Stimulated activated naive CD8-positive, alpha-beta T cell treated with anti-CD3 and anti-CD28 coated beads, Interleukin-15, Interleukin-2, amounts not matched to agents 100 ng/mL and 50 ng/mL, for 24 hours (primary cell): ENCODE measurements around the gene RELL2.

Experiments used
- H3K27ac Mint-ChIP-seq: one replicate; pipeline ENCODE4 v1.8.0; 2021; ENCODE audit warnings: mild to moderate bottlenecking, mixed read lengths
- H3K27me3 Mint-ChIP-seq: one replicate; pipeline ENCODE4 v1.8.0; 2021; ENCODE audit warnings: mixed read lengths
- H3K36me3 Mint-ChIP-seq: one replicate; pipeline ENCODE4 v1.8.0; 2021; ENCODE audit warnings: low read depth, mixed read lengths
- H3K4me1 Mint-ChIP-seq: one replicate; pipeline ENCODE4 v1.8.0; 2021; ENCODE audit warnings: low read depth, mixed read lengths
- H3K4me3 Mint-ChIP-seq: one replicate; pipeline ENCODE4 v1.8.0; 2021; ENCODE audit warnings: mild to moderate bottlenecking, mixed read lengths
- H3K9me3 Mint-ChIP-seq: one replicate; pipeline ENCODE4 v1.8.0; 2021; ENCODE audit warnings: mixed read lengths

The RELL2 gene

GRCh38 chr5:141611289-141611688, 25.5 kb upstream of the RELL2 start:
- Mint-ChIP-seq H3K9me3 (no peaks in the 10 kb centered on the region), H3K27ac (peak overlapping the region; percentile 15), H3K27me3 (no peaks in the 10 kb centered on the region), H3K4me3 (no peak overlapping the region), H3K36me3 (peaks cover 49% of the 10 kb centered on the region), H3K4me1 (peaks cover 90% of the 10 kb centered on the region)

- peak overlapping the region; percentile 67 for H3K4me3 Mint-ChIP-seq
Observed at GRCh38 chr5:141613344-141613743, 23.5 kb upstream of the RELL2 start.

GRCh38 chr5:141615991-141616720, 20.6 kb upstream of the RELL2 start:
- H3K27ac Mint-ChIP-seq = peak overlapping the region; percentile 97
- H3K9me3 Mint-ChIP-seq = no peaks in the 10 kb centered on the region
- peak overlapping the region; percentile 91 for H3K4me3 Mint-ChIP-seq
- H3K4me1 Mint-ChIP-seq = peaks cover 67% of the 10 kb centered on the region
- peaks cover 57% of the 10 kb centered on the region for H3K36me3 Mint-ChIP-seq
- H3K27me3 Mint-ChIP-seq = no peaks in the 10 kb centered on the region

More at GRCh38 chr5:141613344-141613743, 23.5 kb upstream of the RELL2 start:
- peak overlapping the region; percentile 86 for H3K27ac Mint-ChIP-seq
- H3K4me1 Mint-ChIP-seq = peaks cover 82% of the 10 kb centered on the region
- no peaks in the 10 kb centered on the region for H3K9me3 Mint-ChIP-seq
- peaks cover 53% of the 10 kb centered on the region for H3K36me3 Mint-ChIP-seq
- H3K27me3 Mint-ChIP-seq = no peaks in the 10 kb centered on the region

- Mint-ChIP-seq H3K9me3 (no peaks in the 10 kb centered on the region), H3K4me1 (peaks cover 60% of the 10 kb centered on the region)
Observed at GRCh38 chr5:141617128-141617527, 19.7 kb upstream of the RELL2 start.

GRCh38 chr5:141617682-141618029, 19.1 kb upstream of the RELL2 start:
- H3K27ac Mint-ChIP-seq = peak overlapping the region; percentile 97
- peaks cover 56% of the 10 kb centered on the region for H3K36me3 Mint-ChIP-seq
- H3K9me3 Mint-ChIP-seq = no peaks in the 10 kb centered on the region
- peaks cover 54% of the 10 kb centered on the region for H3K4me1 Mint-ChIP-seq
- H3K27me3 Mint-ChIP-seq = no peaks in the 10 kb centered on the region
- peak overlapping the region; percentile 91 for H3K4me3 Mint-ChIP-seq

More at GRCh38 chr5:141617128-141617527, 19.7 kb upstream of the RELL2 start:
- Mint-ChIP-seq H3K4me3 (peak overlapping the region; percentile 91), H3K27ac (peak overlapping the region; percentile 97), H3K27me3 (no peaks in the 10 kb centered on the region), H3K36me3 (peaks cover 59% of the 10 kb centered on the region)

GRCh38 chr5:141618030-141618803, 18.6 kb upstream of the RELL2 start:
- Mint-ChIP-seq H3K9me3 (no peaks in the 10 kb centered on the region), H3K36me3 (peaks cover 54% of the 10 kb centered on the region), H3K4me3 (peak overlapping the region; percentile 91), H3K27me3 (no peaks in the 10 kb centered on the region), H3K27ac (peak overlapping the region; percentile 97), H3K4me1 (peaks cover 52% of the 10 kb centered on the region)

- peaks cover 59% of the 10 kb centered on the region for H3K36me3 Mint-ChIP-seq
- no peaks in the 10 kb centered on the region for H3K27me3 Mint-ChIP-seq
Observed at GRCh38 chr5:141618804-141619554, 17.8 kb upstream of the RELL2 start, which contains the start of gene DIAPH1. Gene DIAPH1 (minus strand): TSS chr5:141619000. CDS start chr5:141618914, 86 bp downstream.

GRCh38 chr5:141623186-141623585, 13.6 kb upstream of the RELL2 start:
- peak overlapping the region; percentile 20 for H3K4me3 Mint-ChIP-seq
- no peaks in the 10 kb centered on the region for H3K9me3 Mint-ChIP-seq
- peak overlapping the region; percentile 74 for H3K27ac Mint-ChIP-seq
- no peaks in the 10 kb centered on the region for H3K27me3 Mint-ChIP-seq
- peaks cover 73% of the 10 kb centered on the region for H3K36me3 Mint-ChIP-seq
- peaks cover 22% of the 10 kb centered on the region for H3K4me1 Mint-ChIP-seq

More at GRCh38 chr5:141618804-141619554, 17.8 kb upstream of the RELL2 start, which contains the start of gene DIAPH1:
- Mint-ChIP-seq H3K9me3 (no peaks in the 10 kb centered on the region), H3K27ac (peak within 1 kb of the TSS; percentile 97), H3K4me1 (peaks cover 52% of the 10 kb centered on the region), H3K4me3 (peak within 1 kb of the TSS; percentile 91)

GRCh38 chr5:141623611-141624010, 13.2 kb upstream of the RELL2 start:
- Mint-ChIP-seq H3K4me1 (peaks cover 22% of the 10 kb centered on the region), H3K27ac (peak overlapping the region; percentile 74), H3K4me3 (peak overlapping the region; percentile 20), H3K9me3 (no peaks in the 10 kb centered on the region), H3K27me3 (no peaks in the 10 kb centered on the region), H3K36me3 (peaks cover 75% of the 10 kb centered on the region)

GRCh38 chr5:141628175-141628788, 8.5 kb upstream of the RELL2 start:
- no peak overlapping the region for H3K27ac Mint-ChIP-seq
- H3K4me3 Mint-ChIP-seq = no peak overlapping the region
- no peaks in the 10 kb centered on the region for H3K9me3 Mint-ChIP-seq
- peaks cover 83% of the 10 kb centered on the region for H3K36me3 Mint-ChIP-seq
- peaks cover 14% of the 10 kb centered on the region for H3K4me1 Mint-ChIP-seq
- H3K27me3 Mint-ChIP-seq = no peaks in the 10 kb centered on the region

- Mint-ChIP-seq H3K36me3 (peaks cover 74% of the 10 kb centered on the region), H3K4me3 (no peak overlapping the region), H3K9me3 (no peaks in the 10 kb centered on the region), H3K27ac (no peak overlapping the region), H3K27me3 (no peaks in the 10 kb centered on the region), H3K4me1 (peaks cover 30% of the 10 kb centered on the region)
Observed at GRCh38 chr5:141630570-141631140, 6.1 kb upstream of the RELL2 start.

GRCh38 chr5:141632650-141633049, 4.1 kb upstream of the RELL2 start:
- H3K4me1 Mint-ChIP-seq = peaks cover 36% of the 10 kb centered on the region
- peaks cover 55% of the 10 kb centered on the region for H3K36me3 Mint-ChIP-seq
- H3K9me3 Mint-ChIP-seq = no peaks in the 10 kb centered on the region
- H3K4me3 Mint-ChIP-seq = no peak overlapping the region
- H3K27me3 Mint-ChIP-seq = no peaks in the 10 kb centered on the region
- H3K27ac Mint-ChIP-seq = no peak overlapping the region

- H3K4me1 Mint-ChIP-seq = peaks cover 46% of the 10 kb centered on the region
- H3K27me3 Mint-ChIP-seq = no peaks in the 10 kb centered on the region
- H3K4me3 Mint-ChIP-seq = peak overlapping the region; percentile 2
- H3K36me3 Mint-ChIP-seq = peaks cover 51% of the 10 kb centered on the region
- peak overlapping the region; percentile 56 for H3K27ac Mint-ChIP-seq
- H3K9me3 Mint-ChIP-seq = no peaks in the 10 kb centered on the region
Observed at GRCh38 chr5:141633871-141634561, 2.8 kb upstream of the RELL2 start.
